Measurements from ENCODE around the gene NCAN. TPM values are rescaled to one million over a fixed set of nuclear protein-coding genes. Genes with fewer than 3 reads are reported as not detected.
"Not testable (repeated sequence)": the region's sequence is repeated elsewhere in the genome, so short reads cannot be mapped to it uniquely, and the experiment has no call there.

Gene NCAN
- total RNA-seq, 1 donor from 2014 or later, result 0.14 TPM

GRCh38 chr19:19171821-19172532 is 39.8 kb upstream of the NCAN start:
- no peak overlapping the region for H3K4me2 ChIP-seq (ENCODE audit: low read length)
- peaks cover 3% of the 10 kb centered on the region for H3K36me3 Mint-ChIP-seq (ENCODE audit: low read depth, unreplicated experiment)
- peaks cover 20% of the 10 kb centered on the region for H3K27me3 Mint-ChIP-seq (ENCODE audit: low read depth, unreplicated experiment)
- H3K27ac ChIP-seq (ENCODE audit: low read depth, low read length), result no peak overlapping the region
- H3K4me3 Mint-ChIP-seq (ENCODE audit: unreplicated experiment), result no peak overlapping the region
- H4K20me1 ChIP-seq (ENCODE audit: insufficient read depth, low read length), result peaks cover 25% of the 10 kb centered on the region
- no peak overlapping the region for H3K9ac ChIP-seq (ENCODE audit: low read length)
- H3K36me3 ChIP-seq (ENCODE audit: insufficient read depth, low read length), result no peaks in the 10 kb centered on the region
- peak overlapping the region; percentile 72 for H3K27ac Mint-ChIP-seq (ENCODE audit: unreplicated experiment)
- DNase-seq (ENCODE audit: low read depth), result no peak
- TF ChIP-seq EZH2 (IDR thresholded peaks at IDR 0.05; ENCODE audit: insufficient read depth, low read length) (no peak), CTCF (IDR thresholded peaks at IDR 0.05; ENCODE audit: insufficient read depth, low read depth, low read length) (no peak)
- no peak overlapping the region for H3K4me3 ChIP-seq (ENCODE audit: insufficient read depth, low read depth, low read length)
- no peaks in the 10 kb centered on the region for H3K27me3 ChIP-seq (ENCODE audit: insufficient read depth, low read length)
- H3K9me3 Mint-ChIP-seq (ENCODE audit: unreplicated experiment), result no peaks in the 10 kb centered on the region
- H3K4me1 ChIP-seq (ENCODE audit: insufficient read depth, low read length), result peaks cover 7% of the 10 kb centered on the region
- no peak for FAIRE-seq
- no peaks in the 10 kb centered on the region for H3K79me2 ChIP-seq (ENCODE audit: insufficient read depth, low read length)
- peaks cover 5% of the 10 kb centered on the region for H3K4me1 Mint-ChIP-seq (ENCODE audit: low read depth, unreplicated experiment)
- no peaks in the 10 kb centered on the region for H3K9me3 ChIP-seq (ENCODE audit: insufficient read depth, low read depth, low read length)
- H2AFZ ChIP-seq (ENCODE audit: low read depth, low read length), result no peak overlapping the region

GRCh38 chr19:19173243-19173642 is 38.5 kb upstream of the NCAN start:
- not testable (repeated sequence) for H3K27ac ChIP-seq (ENCODE audit: low read depth, low read length)
- peaks cover 20% of the 10 kb centered on the region for H3K27me3 Mint-ChIP-seq (ENCODE audit: low read depth, unreplicated experiment)

GRCh38 chr19:19176950-19177349 is 34.8 kb upstream of the NCAN start:
- Histone ChIP-seq H4K20me1 (ENCODE audit: insufficient read depth, low read length) (peaks cover 12% of the 10 kb centered on the region), H3K27ac (ENCODE audit: low read depth, low read length) (no peak overlapping the region), H3K36me3 (ENCODE audit: insufficient read depth, low read length) (peaks cover 4% of the 10 kb centered on the region), H3K27me3 (ENCODE audit: insufficient read depth, low read length) (no peaks in the 10 kb centered on the region), H3K4me3 (ENCODE audit: insufficient read depth, low read depth, low read length) (no peak overlapping the region), H3K4me1 (ENCODE audit: insufficient read depth, low read length) (no peaks in the 10 kb centered on the region), H3K9me3 (ENCODE audit: insufficient read depth, low read depth, low read length) (peaks cover 4% of the 10 kb centered on the region), H3K4me2 (ENCODE audit: low read length) (no peak overlapping the region), H3K9ac (ENCODE audit: low read length) (no peak overlapping the region), H2AFZ (ENCODE audit: low read depth, low read length) (no peak overlapping the region), H3K79me2 (ENCODE audit: insufficient read depth, low read length) (no peaks in the 10 kb centered on the region)
- H3K27ac Mint-ChIP-seq (ENCODE audit: unreplicated experiment), result no peak overlapping the region
- H3K9me3 Mint-ChIP-seq (ENCODE audit: unreplicated experiment), result no peaks in the 10 kb centered on the region
- no peaks in the 10 kb centered on the region for H3K27me3 Mint-ChIP-seq (ENCODE audit: low read depth, unreplicated experiment)
- FAIRE-seq, result no peak
- no peak for DNase-seq (ENCODE audit: low read depth)
- H3K4me1 Mint-ChIP-seq (ENCODE audit: low read depth, unreplicated experiment), result no peaks in the 10 kb centered on the region
- peaks cover 12% of the 10 kb centered on the region for H3K36me3 Mint-ChIP-seq (ENCODE audit: low read depth, unreplicated experiment)
- no peak for TF ChIP-seq EZH2 (IDR thresholded peaks at IDR 0.05; ENCODE audit: insufficient read depth, low read length)
- TF ChIP-seq CTCF (IDR thresholded peaks at IDR 0.05; ENCODE audit: insufficient read depth, low read depth, low read length), result no peak
- H3K4me3 Mint-ChIP-seq (ENCODE audit: unreplicated experiment), result no peak overlapping the region

More at GRCh38 chr19:19173243-19173642, 38.5 kb upstream of the NCAN start:
- not testable (repeated sequence) for H3K4me2 ChIP-seq (ENCODE audit: low read length); H3K9ac ChIP-seq (ENCODE audit: low read length); H3K9me3 ChIP-seq (ENCODE audit: insufficient read depth, low read depth, low read length); H3K36me3 Mint-ChIP-seq (ENCODE audit: low read depth, unreplicated experiment); H3K4me3 Mint-ChIP-seq (ENCODE audit: unreplicated experiment); H3K9me3 Mint-ChIP-seq (ENCODE audit: unreplicated experiment); FAIRE-seq; H3K4me1 Mint-ChIP-seq (ENCODE audit: low read depth, unreplicated experiment); H2AFZ ChIP-seq (ENCODE audit: low read depth, low read length); H3K27me3 ChIP-seq (ENCODE audit: insufficient read depth, low read length); H3K4me1 ChIP-seq (ENCODE audit: insufficient read depth, low read length); H3K79me2 ChIP-seq (ENCODE audit: insufficient read depth, low read length); DNase-seq (ENCODE audit: low read depth); H3K36me3 ChIP-seq (ENCODE audit: insufficient read depth, low read length); H3K27ac Mint-ChIP-seq (ENCODE audit: unreplicated experiment); H3K4me3 ChIP-seq (ENCODE audit: insufficient read depth, low read depth, low read length)
- H4K20me1 ChIP-seq (ENCODE audit: insufficient read depth, low read length), result peaks cover 25% of the 10 kb centered on the region

Data from astrocyte (in vitro differentiated cells and primary cell).